Heart left ventricle (tissue), 16 donors: ENCODE results near the gene P4HB. TPM values are rescaled to one million over a fixed set of nuclear protein-coding genes. Genes with fewer than 3 reads are reported as not detected.

Experiments
- ATAC-seq, 4 donors: fragments of 200-7000 bp; cut with Tn5 transposase; one replicate each; pipeline ENCODE4 v1.9.1; 2020 to 2022; ENCODE audit warnings: moderate library complexity in 4 of 4, mild to moderate bottlenecking in 3 of 4, moderate number of reproducible peaks in 1 of 4
- DNase-seq, 5 donors: peaks; one replicate each; pipeline ENCODE4 v3.0.0-alpha.2; 2020
- H3K27ac ChIP-seq, 12 donors: fragments of 200-600 bp; sonication (generic) in 4 of 12; one replicate each; pipeline versions ENCODE4 v1.5.0 to v1.8.0; 2016 to 2022; ENCODE audit warnings: mild to moderate bottlenecking in 2 of 12
- H3K27me3 ChIP-seq, 9 donors: fragments of 200-600 bp; sonication (generic) in 2 of 9; one replicate each; pipeline versions ENCODE4 v1.5.1 to v1.8.0; 2016 to 2022; ENCODE audit warnings: mild to moderate bottlenecking in 3 of 9
- H3K36me3 ChIP-seq, 9 donors: fragments of 200-600 bp; sonication (generic) in 2 of 9; one replicate each; pipeline versions ENCODE4 v1.5.0 to v1.8.0; 2018 to 2022; ENCODE audit warnings: mild to moderate bottlenecking in 2 of 9
- H3K4me1 ChIP-seq, 12 donors: fragments of 200-600 bp; sonication (generic) in 4 of 12; one replicate each; pipeline versions ENCODE4 v1.5.0 to v1.8.0; 2016 to 2022; ENCODE audit warnings: mild to moderate bottlenecking in 3 of 12
- H3K4me3 ChIP-seq, 12 donors: fragments of 200-600 bp; sonication (generic) in 4 of 12; one replicate each; pipeline versions ENCODE4 v1.5.0 to v1.8.0; 2017 to 2022; ENCODE audit warnings: mild to moderate bottlenecking in 9 of 12, moderate library complexity in 4 of 12
- H3K9me3 ChIP-seq, 12 donors: fragments of 200-600 bp; sonication (generic) in 4 of 12; one replicate each; pipeline versions ENCODE4 v1.5.0 to v1.8.0; 2016 to 2022; ENCODE audit warnings: mild to moderate bottlenecking in 1 of 12
- CTCF ChIP-seq, 12 donors: fragments of 200-600 bp; sonication (generic) in 4 of 12; IDR thresholded peaks; one replicate each; pipeline versions ENCODE4 v1.5.0 to v1.8.0; 2018 to 2022; ENCODE audit warnings: antibody characterized with exemption in 12 of 12, mild to moderate bottlenecking in 5 of 12
- POLR2A ChIP-seq, 2 donors: fragments of 450-650 bp; IDR thresholded peaks; one replicate each; pipeline ENCODE4 v1.6.1; 2017; ENCODE audit warnings: antibody characterized with exemption in 2 of 2, mild to moderate bottlenecking in 2 of 2, moderate library complexity in 2 of 2
- WGBS, 4 donors: extraction: QIAGEN DNeasy Blood & Tissue Kit in 2 of 4; methylation state at CpG; one replicate each; pipeline versions ENCODE4 v1.1.5 to v1.1.7; 2013 to 2018; 5-methylcytosine and 5-hydroxymethylcytosine counted together
- intact Hi-C, 10 donors: fragments of 100-400 bp; cut with DNase I; formaldehyde crosslinking; loops; one replicate each; pipeline versions ENCODE4 v1.11.1 to v1.14.2; 2022
- polyA plus RNA-seq, 2 donors: library from polyadenylated mRNA; stranded (reverse); fragments of 200-250 nt; gene quantifications; one replicate each; pipeline ENCODE4 v1.2.3, GENCODE V29; 2013
- total RNA-seq, 9 donors: library from RNA; depleted of rRNA in 2 of 9; stranded (reverse); fragments of >200 nt in 2 of 9; fragmentation: NEBNext Ultra II Directional in 3 of 9; extraction: Animal tissue kit (Norgen Biotek cat#: 25700) in 3 of 9; gene quantifications; one replicate each; pipeline versions ENCODE4 v1.1.0 to v1.2.4, GENCODE V29; 2016 to 2023
- donor health status: ischemic (EF 13 %, LVEDD 7.1; RV severe dilation, severe dysfunction).
- donor health status: healthy with polysubstance abuse.
- donor health status: DM: no; HTN: yes; CAD: no.
- donor health status: DM: no; HTN: no; CAD: no.
- donor health status: ischemic (EF 25% LVEDD 6.9; RV normal size, moderate dysfunction).
- donor health status: ischemic (EF 25% LVEDD 5.7; RV mildly dilated, moderate dysfunction).
- donor health status: healthy.
- donor health status: DM: yes; HTN: yes; CAD: no.
- donor health status: ischemic (EF 35%, LVEDD 5.7; RV mildly dilated, moderate dysfunction).
- donor health status: nonischemic (EF 11% LVEDD 7.7; RV severe dilation, severe dysfunction).
- donor health status: DM: yes; HTN: yes; CAD: no.
- donor health status: PGD.
- donor health status: ischemic (EF 29% LVEDD 5.4; RV normal size, mild dysfunction).
- donor health status: nonischemic (EF 23%, LVEDD 6.1; RV moderate dilation, normal function).

P4HB gene
- total and polyA plus RNA-seq, 11 donors: 246 to 763 (median 374) TPM

DNA sequence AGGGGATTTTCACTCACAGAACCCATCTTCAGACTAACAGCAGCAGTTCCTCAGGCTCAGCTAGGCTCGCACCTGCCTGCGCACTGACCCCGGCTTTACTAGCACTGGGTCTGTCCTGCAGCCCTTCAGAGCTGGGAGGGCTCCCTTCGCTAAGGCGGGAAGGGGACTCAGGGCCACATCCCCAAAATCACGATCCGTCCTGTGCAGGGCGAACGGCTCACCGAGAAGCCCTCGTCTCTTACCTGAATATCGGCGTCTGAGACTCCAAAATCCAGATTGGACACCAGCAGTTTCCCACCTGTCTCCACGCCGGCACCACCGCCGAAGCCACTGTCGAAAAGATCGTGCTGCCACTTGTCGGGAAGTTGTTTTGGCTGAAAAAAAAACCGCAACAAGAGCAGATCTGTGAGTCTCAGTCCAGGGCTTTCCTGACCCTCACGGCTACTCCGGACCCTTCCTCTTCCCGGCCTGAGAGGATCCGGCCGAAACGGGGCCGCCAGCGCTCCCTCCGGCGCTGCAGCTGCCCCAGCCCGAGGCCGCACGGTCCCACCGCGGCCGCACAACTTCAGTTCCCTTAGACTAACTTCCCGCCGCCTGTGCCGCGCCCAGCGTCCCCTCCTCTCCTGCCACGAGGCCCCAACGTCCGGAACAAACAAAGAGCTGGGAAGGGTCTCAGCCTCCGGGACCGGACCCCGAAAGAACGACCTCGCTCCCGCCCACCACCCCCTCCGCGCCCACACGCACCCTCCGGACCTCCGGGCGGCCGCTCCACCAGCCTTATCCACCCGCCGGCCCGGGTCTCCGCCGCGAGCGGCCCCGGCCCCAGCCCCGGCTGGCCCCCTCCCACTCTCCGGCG, 30.3 kb upstream of the P4HB start:
- H3K4me1 ChIP-seq: peaks cover 7 to 34% (median 21%) of the 10 kb centered on the region in 12 donors
- peak overlapping the region; percentile 56 to 99 (median 94) for H3K4me3 ChIP-seq
- TF ChIP-seq CTCF (IDR thresholded peaks at IDR 0.05) (no peak), POLR2A (IDR thresholded peaks at IDR 0.05) (no peak)
- no peaks in the 10 kb centered on the region for H3K27me3 ChIP-seq
- 7 to 12% (median 8%) methylated on average over 45 to 69 of the region's 69 CpGs for WGBS, 4 donors
- peak in 1 of 5 donors; percentile 60 for DNase-seq
- intact Hi-C loops: loop anchor here in 1 of 10 donors (1.0 kb wide), 1 partner anchor 21 kb away; the partner anchor contains the start of gene PCYT2
- H3K27ac ChIP-seq: peak overlapping the region in 11 of 12 donors; percentile 64 to 97 (median 93)
- ATAC-seq: no peak
- no peaks in the 10 kb centered on the region for H3K9me3 ChIP-seq
- peaks cover 0 to 70% (median 62%) of the 10 kb centered on the region in 9 donors for H3K36me3 ChIP-seq

- peaks cover 7 to 41% (median 24%) of the 10 kb centered on the region in 12 donors for H3K4me1 ChIP-seq
- TF ChIP-seq POLR2A (IDR thresholded peaks at IDR 0.05) (no peak), CTCF (IDR thresholded peaks at IDR 0.05) (no peak)
- peaks cover 0 to 70% (median 55%) of the 10 kb centered on the region in 9 donors for H3K36me3 ChIP-seq
- ATAC-seq (no peak), DNase-seq (peak in 1 of 5 donors; percentile 30)
- WGBS, 4 donors: 85 to 92% (median 90%) methylated on average over 9 of the region's 9 CpGs
- no peaks in the 10 kb centered on the region for H3K27me3 ChIP-seq
- peak overlapping the region in 6 of 12 donors; percentile 91 to 99 (median 98) for H3K4me3 ChIP-seq
- H3K9me3 ChIP-seq: no peaks in the 10 kb centered on the region
- H3K27ac ChIP-seq: no peak overlapping the region
- intact Hi-C loops: no loop called here
These were observed 29.3 kb upstream of the P4HB start for GRCh38 chr17:81889602-81890001.

GRCh38 chr17:81888988-81889595, 28.8 kb upstream of the P4HB start:
- no peak for TF ChIP-seq POLR2A (IDR thresholded peaks at IDR 0.05)
- TF ChIP-seq CTCF (IDR thresholded peaks at IDR 0.05): no peak
- no peaks in the 10 kb centered on the region for H3K9me3 ChIP-seq
- peaks cover 7 to 45% (median 27%) of the 10 kb centered on the region in 12 donors for H3K4me1 ChIP-seq
- intact Hi-C loops: no loop called here
- WGBS, 4 donors: 90 to 92% (median 92%) methylated on average over 9 to 16 of the region's 16 CpGs
- H3K36me3 ChIP-seq: peaks cover 0 to 68% (median 55%) of the 10 kb centered on the region in 9 donors
- DNase-seq (peak in 1 of 5 donors; percentile 33), ATAC-seq (no peak)
- no peaks in the 10 kb centered on the region for H3K27me3 ChIP-seq
- H3K4me3 ChIP-seq: no peak overlapping the region
- H3K27ac ChIP-seq: no peak overlapping the region
